OCI-LY7 (cell line): Measurements from ENCODE around the gene ST14.

Experiments
- EZH2phosphoT487 ChIP-seq: fragments of 200-600 bp; sonication (generic); IDR thresholded peaks from 2 replicates; pipeline ENCODE4 v1.6.1; 2018; ENCODE audit warnings: low read depth, borderline replicate concordance, mild to moderate bottlenecking, mixed run types, antibody characterized with exemption, low read length, moderate library complexity, mixed read lengths
- TF ChIP-seq, protein P1 (sequence below): fragments of 200-600 bp; sonication (generic); conservative IDR thresholded peaks from 2 replicates; pipeline ENCODE4 v1.5.1; 2014; ENCODE audit warnings: mild to moderate bottlenecking, antibody characterized with exemption, low read length, moderate library complexity, mixed read lengths

DNA sequence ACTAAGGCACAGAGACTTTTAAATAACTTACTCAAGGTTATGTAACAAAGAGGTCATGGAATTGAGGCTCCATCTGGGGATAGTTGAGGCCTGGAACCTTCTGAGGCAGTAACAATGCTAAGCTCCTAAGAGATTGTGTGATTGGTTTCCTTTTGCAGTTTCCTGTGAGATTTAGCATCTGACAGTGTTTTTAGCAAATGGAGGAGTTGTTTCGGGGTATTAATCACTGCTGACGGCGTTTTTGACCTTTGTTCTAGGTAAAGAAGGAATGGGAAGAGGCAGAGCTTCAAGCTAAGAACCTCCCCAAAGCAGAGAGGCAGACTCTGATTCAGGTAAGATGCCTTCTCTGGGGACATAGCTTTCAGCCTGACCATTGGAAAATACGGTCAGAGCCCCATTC, 32.1 kb upstream of the ST14 start:
- TF ChIP-seq, protein P1, sequence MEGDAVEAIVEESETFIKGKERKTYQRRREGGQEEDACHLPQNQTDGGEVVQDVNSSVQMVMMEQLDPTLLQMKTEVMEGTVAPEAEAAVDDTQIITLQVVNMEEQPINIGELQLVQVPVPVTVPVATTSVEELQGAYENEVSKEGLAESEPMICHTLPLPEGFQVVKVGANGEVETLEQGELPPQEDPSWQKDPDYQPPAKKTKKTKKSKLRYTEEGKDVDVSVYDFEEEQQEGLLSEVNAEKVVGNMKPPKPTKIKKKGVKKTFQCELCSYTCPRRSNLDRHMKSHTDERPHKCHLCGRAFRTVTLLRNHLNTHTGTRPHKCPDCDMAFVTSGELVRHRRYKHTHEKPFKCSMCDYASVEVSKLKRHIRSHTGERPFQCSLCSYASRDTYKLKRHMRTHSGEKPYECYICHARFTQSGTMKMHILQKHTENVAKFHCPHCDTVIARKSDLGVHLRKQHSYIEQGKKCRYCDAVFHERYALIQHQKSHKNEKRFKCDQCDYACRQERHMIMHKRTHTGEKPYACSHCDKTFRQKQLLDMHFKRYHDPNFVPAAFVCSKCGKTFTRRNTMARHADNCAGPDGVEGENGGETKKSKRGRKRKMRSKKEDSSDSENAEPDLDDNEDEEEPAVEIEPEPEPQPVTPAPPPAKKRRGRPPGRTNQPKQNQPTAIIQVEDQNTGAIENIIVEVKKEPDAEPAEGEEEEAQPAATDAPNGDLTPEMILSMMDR = no peak
- no peak for TF ChIP-seq EZH2phosphoT487
